ENCODE data around the gene SH3BGRL3.

Gene SH3BGRL3

DNA sequence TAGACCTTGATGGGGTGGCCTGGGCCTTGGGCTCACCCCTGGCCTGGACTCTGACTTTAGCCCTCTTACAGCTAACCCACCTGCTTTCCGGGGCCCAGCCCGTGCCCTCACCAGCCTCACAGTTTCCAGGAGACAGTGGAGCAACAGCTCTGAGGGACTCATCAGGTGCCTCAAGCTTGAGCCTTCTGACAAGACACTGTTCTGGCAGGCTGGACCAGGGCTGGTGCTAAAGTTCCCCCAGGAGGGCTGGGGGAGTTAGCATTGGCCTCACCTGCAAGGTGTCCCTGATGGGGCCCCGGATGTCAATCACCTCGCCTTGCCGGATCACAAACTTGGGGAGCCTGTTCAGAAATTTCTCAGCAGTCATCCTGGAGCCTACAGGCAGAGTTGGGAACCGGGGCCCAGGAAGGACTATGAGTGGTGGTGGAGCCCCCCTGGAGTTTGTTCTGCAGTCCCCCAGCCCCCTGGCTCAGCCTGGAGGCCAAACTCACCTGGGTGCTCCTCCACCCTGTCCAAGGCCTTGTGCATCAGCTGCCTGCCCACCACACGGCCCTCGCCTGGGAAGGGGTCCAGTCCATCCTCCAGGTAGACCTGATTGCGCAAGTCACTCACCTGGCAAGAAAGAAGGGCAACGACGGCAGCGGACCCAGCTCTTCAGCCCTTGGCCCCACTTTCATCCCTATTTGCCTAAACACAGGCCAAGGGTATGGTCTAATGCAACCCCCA lies 4.1 kb downstream of the SH3BGRL3 start:
- H3K27me3 ChIP-seq (ENCODE audit: control insufficient read depth in 3 of 3, insufficient read depth in 3 of 3, low read depth in 1 of 3, low read length in 3 of 3): no peaks in the 10 kb centered on the region
- no peak overlapping the region for H2BK5ac ChIP-seq (ENCODE audit: low read length)
- H3K4me3 ChIP-seq (ENCODE audit: low read length in 2 of 2): peak overlapping the region in 1 of 2 donors; percentile 20
- no peak overlapping the region for H3K23ac ChIP-seq (ENCODE audit: low read depth, low read length, poor library complexity)
- H2BK15ac ChIP-seq (ENCODE audit: low read length): peak overlapping the region; percentile 72
- H3K18ac ChIP-seq (ENCODE audit: low read length): no peak overlapping the region
- DNase-seq (ENCODE audit: low spot score): no peak
- no CpG with 5 or more reads among the region's 12 CpGs for WGBS, 2 donors (ENCODE audit: extremely low coverage in 2 of 2, insufficient read length in 2 of 2, insufficient replicate concordance in 1 of 2)
- H3K9me3 ChIP-seq (replicated peaks in 1 of 2; ENCODE audit: control insufficient read depth in 2 of 2, insufficient read depth in 1 of 2, low read depth in 1 of 2, low read length in 2 of 2): no peaks in the 10 kb centered on the region
- H3K9ac ChIP-seq (ENCODE audit: low read depth, low read length, poor library complexity): no peak overlapping the region
- H3K4me2 ChIP-seq (ENCODE audit: insufficient read depth, low read length, poor library complexity, severe bottlenecking): no peak overlapping the region
- H2AK5ac ChIP-seq (ENCODE audit: low read depth, low read length): peak overlapping the region; percentile 29
- H3K36me3 ChIP-seq (replicated peaks in 1 of 2; ENCODE audit: control insufficient read depth in 2 of 2, insufficient read depth in 2 of 2, low read length in 2 of 2): peaks cover 8 to 20% of the 10 kb centered on the region in 2 donors
- no peak overlapping the region for H4K8ac ChIP-seq (ENCODE audit: low read depth, low read length)
- H2AFZ ChIP-seq (ENCODE audit: low read length): no peak overlapping the region
- no peak overlapping the region for H4K91ac ChIP-seq (ENCODE audit: low read depth, low read length, poor library complexity)
- peaks cover 39 to 50% of the 10 kb centered on the region in 2 donors for H3K4me1 ChIP-seq (ENCODE audit: control insufficient read depth in 2 of 2, insufficient read depth in 1 of 2, low read depth in 1 of 2, low read length in 2 of 2)
- H3K79me1 ChIP-seq (ENCODE audit: low read depth, low read length): peaks cover 8% of the 10 kb centered on the region
- H2BK120ac ChIP-seq (ENCODE audit: low read depth, low read length): no peak overlapping the region
- no peak overlapping the region for H3K27ac ChIP-seq (replicated peaks; ENCODE audit: low read length)
- H2BK12ac ChIP-seq (ENCODE audit: low read length): no peak overlapping the region
- no peak overlapping the region for H3K4ac ChIP-seq (ENCODE audit: low read length)
- no peak overlapping the region for H3K14ac ChIP-seq (ENCODE audit: low read length)

DNA sequence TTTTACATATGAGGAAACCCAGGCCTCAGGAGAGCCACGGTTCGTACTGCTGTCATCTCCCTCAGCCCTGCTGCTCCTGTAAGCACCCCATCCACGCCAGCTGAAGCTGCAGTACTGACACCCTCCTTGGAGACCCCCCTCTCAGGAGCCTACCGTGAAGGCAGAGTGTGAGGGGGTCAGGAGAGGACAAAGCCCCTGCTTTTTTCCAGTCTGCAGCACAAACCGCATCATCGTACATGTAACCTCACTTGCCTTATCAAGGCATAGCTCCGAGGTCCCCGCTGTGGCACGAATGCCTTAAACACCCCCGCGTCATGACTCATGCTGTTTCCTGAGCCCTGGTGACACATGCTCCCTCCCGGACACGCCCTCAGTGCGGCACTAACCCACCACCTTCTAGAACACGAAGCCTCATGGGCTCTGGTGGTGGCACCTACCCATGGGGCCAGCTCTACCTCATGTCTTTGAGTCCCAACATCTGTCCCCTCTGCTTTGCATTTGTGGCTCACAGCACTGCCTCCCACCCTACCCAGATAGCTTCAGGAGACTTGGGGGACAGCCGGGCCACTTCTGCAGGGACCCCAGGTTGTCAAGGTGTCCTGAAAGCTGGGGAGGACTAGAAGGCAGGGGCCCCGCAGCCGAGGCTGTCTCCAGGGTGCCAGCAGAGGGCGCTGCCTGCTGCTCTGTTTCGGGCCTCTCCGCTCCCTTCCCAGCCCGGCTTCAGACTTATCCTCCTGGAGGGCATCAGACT lies 4.9 kb downstream of the SH3BGRL3 start:
- no peak overlapping the region for H3K4me2 ChIP-seq (ENCODE audit: insufficient read depth, low read length, poor library complexity, severe bottlenecking)
- no peak overlapping the region for H2AFZ ChIP-seq (ENCODE audit: low read length)
- no peak overlapping the region for H2BK5ac ChIP-seq (ENCODE audit: low read length)
- peaks cover 8 to 17% of the 10 kb centered on the region in 2 donors for H3K36me3 ChIP-seq (replicated peaks in 1 of 2; ENCODE audit: control insufficient read depth in 2 of 2, insufficient read depth in 2 of 2, low read length in 2 of 2)
- no peak overlapping the region for H4K91ac ChIP-seq (ENCODE audit: low read depth, low read length, poor library complexity)
- no peak overlapping the region for H3K4ac ChIP-seq (ENCODE audit: low read length)
- peak overlapping the region; percentile 76 for H3K18ac ChIP-seq (ENCODE audit: low read length)
- H3K9ac ChIP-seq (ENCODE audit: low read depth, low read length, poor library complexity): no peak overlapping the region
- WGBS, 2 donors (ENCODE audit: extremely low coverage in 2 of 2, insufficient read length in 2 of 2, insufficient replicate concordance in 1 of 2): no CpG with 5 or more reads among the region's 22 CpGs
- H4K8ac ChIP-seq (ENCODE audit: low read depth, low read length): no peak overlapping the region
- H3K4me3 ChIP-seq (ENCODE audit: low read length in 2 of 2): no peak overlapping the region
- H2BK120ac ChIP-seq (ENCODE audit: low read depth, low read length): no peak overlapping the region
- no peak overlapping the region for H2BK12ac ChIP-seq (ENCODE audit: low read length)
- peaks cover 8% of the 10 kb centered on the region for H3K79me1 ChIP-seq (ENCODE audit: low read depth, low read length)
- H3K14ac ChIP-seq (ENCODE audit: low read length): no peak overlapping the region
- H3K27me3 ChIP-seq (ENCODE audit: control insufficient read depth in 3 of 3, insufficient read depth in 3 of 3, low read depth in 1 of 3, low read length in 3 of 3): no peaks in the 10 kb centered on the region
- H3K9me3 ChIP-seq (replicated peaks in 1 of 2; ENCODE audit: control insufficient read depth in 2 of 2, insufficient read depth in 1 of 2, low read depth in 1 of 2, low read length in 2 of 2): no peaks in the 10 kb centered on the region
- peak overlapping the region; percentile 1 for H3K23ac ChIP-seq (ENCODE audit: low read depth, low read length, poor library complexity)
- no peak overlapping the region for H3K27ac ChIP-seq (replicated peaks; ENCODE audit: low read length)
- H2BK15ac ChIP-seq (ENCODE audit: low read length): peak overlapping the region; percentile 72
- H2AK5ac ChIP-seq (ENCODE audit: low read depth, low read length): peak overlapping the region; percentile 10
- no peak for DNase-seq (ENCODE audit: low spot score)
- peaks cover 41 to 53% of the 10 kb centered on the region in 2 donors for H3K4me1 ChIP-seq (ENCODE audit: control insufficient read depth in 2 of 2, insufficient read depth in 1 of 2, low read depth in 1 of 2, low read length in 2 of 2)

DNA sequence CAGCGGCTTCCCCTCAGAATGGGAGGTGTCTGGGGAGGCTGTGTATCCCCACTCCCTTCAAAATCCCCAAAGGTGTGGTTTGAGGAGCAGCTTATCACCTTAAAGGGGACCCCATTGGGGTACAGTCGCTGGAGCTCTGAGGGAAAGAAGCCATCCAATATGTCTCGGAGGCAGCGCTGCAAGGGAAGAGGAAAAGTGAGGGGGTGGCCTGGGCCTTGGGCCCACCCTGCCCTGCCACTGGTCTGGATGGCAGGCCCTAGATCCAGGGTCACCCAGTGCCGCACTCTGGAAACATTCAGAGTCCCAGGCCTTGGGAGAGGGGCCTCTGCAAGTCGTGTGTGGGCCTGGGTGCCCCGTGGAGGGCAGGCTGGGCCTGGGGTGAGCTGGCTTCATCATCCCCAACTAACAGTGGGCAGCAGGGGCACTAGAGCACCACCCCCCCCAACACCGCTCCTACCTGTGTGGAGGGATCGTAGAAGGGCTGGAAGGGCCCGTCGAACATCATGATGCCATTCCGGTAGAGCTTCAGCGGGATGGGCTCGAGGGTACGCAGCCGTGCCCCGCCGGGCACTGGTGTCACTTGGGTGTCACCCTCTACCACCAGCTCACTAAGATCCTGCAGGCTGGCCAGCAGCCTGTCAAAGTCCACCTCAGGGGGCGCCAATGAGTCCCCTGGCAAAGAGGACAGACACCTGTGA lies 5.6 kb downstream of the SH3BGRL3 start:
- Histone ChIP-seq H3K9ac (ENCODE audit: low read depth, low read length, poor library complexity) (peak overlapping the region; percentile 4), H2BK5ac (ENCODE audit: low read length) (no peak overlapping the region), H3K36me3 (replicated peaks in 1 of 2; ENCODE audit: control insufficient read depth in 2 of 2, insufficient read depth in 2 of 2, low read length in 2 of 2) (peaks cover 8 to 15% of the 10 kb centered on the region in 2 donors), H3K9me3 (replicated peaks in 1 of 2; ENCODE audit: control insufficient read depth in 2 of 2, insufficient read depth in 1 of 2, low read depth in 1 of 2, low read length in 2 of 2) (no peaks in the 10 kb centered on the region), H3K14ac (ENCODE audit: low read length) (no peak overlapping the region), H2BK120ac (ENCODE audit: low read depth, low read length) (no peak overlapping the region), H3K27ac (replicated peaks; ENCODE audit: low read length) (no peak overlapping the region), H4K91ac (ENCODE audit: low read depth, low read length, poor library complexity) (no peak overlapping the region), H3K27me3 (ENCODE audit: control insufficient read depth in 3 of 3, insufficient read depth in 3 of 3, low read depth in 1 of 3, low read length in 3 of 3) (no peaks in the 10 kb centered on the region), H3K4me3 (ENCODE audit: low read length in 2 of 2) (no peak overlapping the region), H2AFZ (ENCODE audit: low read length) (no peak overlapping the region), H3K4ac (ENCODE audit: low read length) (no peak overlapping the region), H3K4me1 (ENCODE audit: control insufficient read depth in 2 of 2, insufficient read depth in 1 of 2, low read depth in 1 of 2, low read length in 2 of 2) (peaks cover 46 to 57% of the 10 kb centered on the region in 2 donors), H4K8ac (ENCODE audit: low read depth, low read length) (peak overlapping the region; percentile 78), H3K18ac (ENCODE audit: low read length) (peak overlapping the region; percentile 50), H3K4me2 (ENCODE audit: insufficient read depth, low read length, poor library complexity, severe bottlenecking) (no peak overlapping the region), H2BK15ac (ENCODE audit: low read length) (no peak overlapping the region), H3K23ac (ENCODE audit: low read depth, low read length, poor library complexity) (peak overlapping the region; percentile 8), H2AK5ac (ENCODE audit: low read depth, low read length) (peak overlapping the region; percentile 50), H2BK12ac (ENCODE audit: low read length) (peak overlapping the region; percentile 86), H3K79me1 (ENCODE audit: low read depth, low read length) (peaks cover 8% of the 10 kb centered on the region)
- WGBS, 2 donors (ENCODE audit: extremely low coverage in 2 of 2, insufficient read length in 2 of 2, insufficient replicate concordance in 1 of 2): no CpG with 5 or more reads among the region's 19 CpGs
- DNase-seq (ENCODE audit: low spot score): no peak

DNA sequence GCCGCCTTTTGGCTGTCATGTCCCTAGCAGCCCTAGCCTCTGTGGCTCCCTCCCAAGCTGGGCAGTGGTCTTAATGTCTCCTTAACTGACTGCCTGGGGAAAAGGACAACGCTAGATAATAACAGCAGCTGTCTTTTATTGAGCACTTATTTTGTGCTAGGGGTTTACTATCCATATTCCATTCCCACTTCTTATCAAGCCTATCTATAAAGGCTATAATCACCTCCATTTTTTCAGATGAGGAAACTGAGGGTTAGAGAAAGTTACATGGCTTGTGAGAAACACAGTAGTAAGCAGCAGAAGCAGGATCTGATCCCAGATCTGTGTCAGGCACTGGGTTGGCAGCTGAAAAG lies 6.2 kb downstream of the SH3BGRL3 start:
- Histone ChIP-seq H2BK15ac (ENCODE audit: low read length) (no peak overlapping the region), H3K18ac (ENCODE audit: low read length) (no peak overlapping the region), H2AFZ (ENCODE audit: low read length) (no peak overlapping the region), H3K27me3 (ENCODE audit: control insufficient read depth in 3 of 3, insufficient read depth in 3 of 3, low read depth in 1 of 3, low read length in 3 of 3) (no peaks in the 10 kb centered on the region), H3K23ac (ENCODE audit: low read depth, low read length, poor library complexity) (no peak overlapping the region), H3K4me3 (ENCODE audit: low read length in 2 of 2) (no peak overlapping the region), H3K36me3 (replicated peaks in 1 of 2; ENCODE audit: control insufficient read depth in 2 of 2, insufficient read depth in 2 of 2, low read length in 2 of 2) (peaks cover 8 to 12% of the 10 kb centered on the region in 2 donors), H3K4me1 (ENCODE audit: control insufficient read depth in 2 of 2, insufficient read depth in 1 of 2, low read depth in 1 of 2, low read length in 2 of 2) (peaks cover 46 to 59% of the 10 kb centered on the region in 2 donors), H3K4ac (ENCODE audit: low read length) (no peak overlapping the region), H3K9ac (ENCODE audit: low read depth, low read length, poor library complexity) (no peak overlapping the region), H2BK12ac (ENCODE audit: low read length) (no peak overlapping the region), H2BK120ac (ENCODE audit: low read depth, low read length) (no peak overlapping the region), H2BK5ac (ENCODE audit: low read length) (no peak overlapping the region), H4K91ac (ENCODE audit: low read depth, low read length, poor library complexity) (no peak overlapping the region), H3K4me2 (ENCODE audit: insufficient read depth, low read length, poor library complexity, severe bottlenecking) (no peak overlapping the region), H3K14ac (ENCODE audit: low read length) (no peak overlapping the region), H3K27ac (replicated peaks; ENCODE audit: low read length) (no peak overlapping the region), H2AK5ac (ENCODE audit: low read depth, low read length) (no peak overlapping the region), H3K9me3 (replicated peaks in 1 of 2; ENCODE audit: control insufficient read depth in 2 of 2, insufficient read depth in 1 of 2, low read depth in 1 of 2, low read length in 2 of 2) (no peaks in the 10 kb centered on the region), H4K8ac (ENCODE audit: low read depth, low read length) (no peak overlapping the region), H3K79me1 (ENCODE audit: low read depth, low read length) (peaks cover 6% of the 10 kb centered on the region)
- WGBS, 2 donors (ENCODE audit: extremely low coverage in 2 of 2, insufficient read length in 2 of 2, insufficient replicate concordance in 1 of 2): no CpG with 5 or more reads among the region's 2 CpGs
- no peak for DNase-seq (ENCODE audit: low spot score)

All from neuronal stem cell (in vitro differentiated cells).